ENCODE results near the gene CAVIN2.

DNA sequence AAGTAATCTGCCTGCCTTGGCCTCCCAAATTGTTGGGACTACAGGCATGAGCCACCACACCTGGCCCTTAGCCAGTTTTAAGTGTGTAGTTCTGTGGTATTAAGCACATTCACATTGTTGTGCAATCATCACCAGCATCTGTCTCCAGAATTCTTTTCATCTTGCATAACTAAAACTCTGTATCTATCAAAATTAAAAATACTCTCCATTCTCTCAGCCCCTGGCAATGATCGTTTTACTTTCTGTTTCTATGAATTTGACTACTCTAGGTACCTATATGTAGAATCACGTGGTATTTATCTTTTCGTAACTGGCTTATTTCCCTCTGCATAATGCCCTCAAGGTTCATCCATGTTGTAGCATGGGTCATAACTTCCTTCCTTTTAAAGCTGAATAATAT lies 45.5 kb upstream of the CAVIN2 start:
- TF ChIP-seq, protein P1, sequence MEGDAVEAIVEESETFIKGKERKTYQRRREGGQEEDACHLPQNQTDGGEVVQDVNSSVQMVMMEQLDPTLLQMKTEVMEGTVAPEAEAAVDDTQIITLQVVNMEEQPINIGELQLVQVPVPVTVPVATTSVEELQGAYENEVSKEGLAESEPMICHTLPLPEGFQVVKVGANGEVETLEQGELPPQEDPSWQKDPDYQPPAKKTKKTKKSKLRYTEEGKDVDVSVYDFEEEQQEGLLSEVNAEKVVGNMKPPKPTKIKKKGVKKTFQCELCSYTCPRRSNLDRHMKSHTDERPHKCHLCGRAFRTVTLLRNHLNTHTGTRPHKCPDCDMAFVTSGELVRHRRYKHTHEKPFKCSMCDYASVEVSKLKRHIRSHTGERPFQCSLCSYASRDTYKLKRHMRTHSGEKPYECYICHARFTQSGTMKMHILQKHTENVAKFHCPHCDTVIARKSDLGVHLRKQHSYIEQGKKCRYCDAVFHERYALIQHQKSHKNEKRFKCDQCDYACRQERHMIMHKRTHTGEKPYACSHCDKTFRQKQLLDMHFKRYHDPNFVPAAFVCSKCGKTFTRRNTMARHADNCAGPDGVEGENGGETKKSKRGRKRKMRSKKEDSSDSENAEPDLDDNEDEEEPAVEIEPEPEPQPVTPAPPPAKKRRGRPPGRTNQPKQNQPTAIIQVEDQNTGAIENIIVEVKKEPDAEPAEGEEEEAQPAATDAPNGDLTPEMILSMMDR (conservative IDR thresholded peaks at IDR 0.05; ENCODE audit: low read length) = no peak
- no peak for TF ChIP-seq EZH2phosphoT487 (IDR thresholded peaks at IDR 0.05; ENCODE audit: borderline replicate concordance)
